Lower lobe of right lung (tissue), 2 donors: ENCODE results near the gene NTSR1. TPM values are rescaled to one million over a fixed set of nuclear protein-coding genes. Genes with fewer than 3 reads are reported as not detected.

ENCODE experiments used
- ATAC-seq, 2 donors: fragments of 200-7000 bp; cut with Tn5 transposase; one replicate each; pipeline ENCODE4 v1.9.1; 2020 to 2022; ENCODE audit warnings: mild to moderate bottlenecking in 2 of 2, moderate library complexity in 2 of 2
- DNase-seq: peaks from one replicate; pipeline ENCODE4 v3.0.0-alpha.2; 2020
- H3K27ac ChIP-seq: fragments of 200-600 bp; one replicate; pipeline ENCODE4 v1.8.0; 2022
- H3K27me3 ChIP-seq: fragments of 200-600 bp; one replicate; pipeline ENCODE4 v1.8.0; 2022; ENCODE audit warnings: low read depth
- H3K36me3 ChIP-seq: fragments of 200-600 bp; one replicate; pipeline ENCODE4 v1.8.0; 2022; ENCODE audit warnings: mild to moderate bottlenecking
- H3K4me1 ChIP-seq: fragments of 200-600 bp; one replicate; pipeline ENCODE4 v1.8.0; 2022
- H3K4me3 ChIP-seq: fragments of 200-600 bp; one replicate; pipeline ENCODE4 v1.8.0; 2022; ENCODE audit warnings: mild to moderate bottlenecking
- H3K9me3 ChIP-seq: fragments of 200-600 bp; one replicate; pipeline ENCODE4 v1.8.0; 2022
- intact Hi-C: fragments of 100-400 bp; cut with DNase I; formaldehyde crosslinking; loops from one replicate; pipeline ENCODE4 v1.11.0; 2022
- total RNA-seq: library from RNA; stranded (reverse); fragmentation: NEBNext Ultra II Directional; extraction: Animal tissue kit (Norgen Biotek cat#: 25700); gene quantifications from one replicate; pipeline ENCODE4 v1.2.1, GENCODE V29; 2021
- TF ChIP-seq, protein P1 (sequence below): fragments of 200-600 bp; IDR thresholded peaks from one replicate; pipeline ENCODE4 v1.8.0; 2022; ENCODE audit warnings: antibody characterized with exemption, mild to moderate bottlenecking
- donor health status: DM: no; HTN: yes; CAD: no; lungs with severe emphysema.

The NTSR1 gene
- total RNA-seq, 1 donor from 2014 or later = not detected

- Histone ChIP-seq H3K4me3 (peak overlapping the region; percentile 55), H3K9me3 (no peaks in the 10 kb centered on the region), H3K27ac (peak overlapping the region; percentile 93), H3K27me3 (no peaks in the 10 kb centered on the region), H3K4me1 (peaks cover 39% of the 10 kb centered on the region), H3K36me3 (peaks cover 9% of the 10 kb centered on the region)
- intact Hi-C loops = no loop called here
- DNase-seq = no peak
- TF ChIP-seq, protein P1, sequence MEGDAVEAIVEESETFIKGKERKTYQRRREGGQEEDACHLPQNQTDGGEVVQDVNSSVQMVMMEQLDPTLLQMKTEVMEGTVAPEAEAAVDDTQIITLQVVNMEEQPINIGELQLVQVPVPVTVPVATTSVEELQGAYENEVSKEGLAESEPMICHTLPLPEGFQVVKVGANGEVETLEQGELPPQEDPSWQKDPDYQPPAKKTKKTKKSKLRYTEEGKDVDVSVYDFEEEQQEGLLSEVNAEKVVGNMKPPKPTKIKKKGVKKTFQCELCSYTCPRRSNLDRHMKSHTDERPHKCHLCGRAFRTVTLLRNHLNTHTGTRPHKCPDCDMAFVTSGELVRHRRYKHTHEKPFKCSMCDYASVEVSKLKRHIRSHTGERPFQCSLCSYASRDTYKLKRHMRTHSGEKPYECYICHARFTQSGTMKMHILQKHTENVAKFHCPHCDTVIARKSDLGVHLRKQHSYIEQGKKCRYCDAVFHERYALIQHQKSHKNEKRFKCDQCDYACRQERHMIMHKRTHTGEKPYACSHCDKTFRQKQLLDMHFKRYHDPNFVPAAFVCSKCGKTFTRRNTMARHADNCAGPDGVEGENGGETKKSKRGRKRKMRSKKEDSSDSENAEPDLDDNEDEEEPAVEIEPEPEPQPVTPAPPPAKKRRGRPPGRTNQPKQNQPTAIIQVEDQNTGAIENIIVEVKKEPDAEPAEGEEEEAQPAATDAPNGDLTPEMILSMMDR = no peak
- ATAC-seq = no peak
Measured at GRCh38 chr20:62793757-62794006, 85.0 kb downstream of the NTSR1 start.

GRCh38 chr20:62794007-62794724, 85.5 kb downstream of the NTSR1 start:
- no peaks in the 10 kb centered on the region for H3K9me3 ChIP-seq
- peak overlapping the region; percentile 70 for H3K4me3 ChIP-seq
- intact Hi-C loops = no loop called here
- peaks cover 14% of the 10 kb centered on the region for H3K36me3 ChIP-seq
- DNase-seq (peak; percentile 97), ATAC-seq (peak; percentile 93 to 96)
- peak overlapping the region; percentile 93 for H3K27ac ChIP-seq
- no peaks in the 10 kb centered on the region for H3K27me3 ChIP-seq
- peaks cover 39% of the 10 kb centered on the region for H3K4me1 ChIP-seq
- TF ChIP-seq, protein P1 = no peak

GRCh38 chr20:62795023-62795761, 86.6 kb downstream of the NTSR1 start:
- no peaks in the 10 kb centered on the region for H3K9me3 ChIP-seq
- peaks cover 39% of the 10 kb centered on the region for H3K4me1 ChIP-seq
- TF ChIP-seq, protein P1 = no peak
- no peaks in the 10 kb centered on the region for H3K27me3 ChIP-seq
- intact Hi-C loops = no loop called here
- peak overlapping the region; percentile 93 for H3K27ac ChIP-seq
- H3K4me3 ChIP-seq = peak overlapping the region; percentile 70
- ATAC-seq (peak in 1 of 2 donors; percentile 11), DNase-seq (peak; percentile 67)
- peaks cover 24% of the 10 kb centered on the region for H3K36me3 ChIP-seq

DNA sequence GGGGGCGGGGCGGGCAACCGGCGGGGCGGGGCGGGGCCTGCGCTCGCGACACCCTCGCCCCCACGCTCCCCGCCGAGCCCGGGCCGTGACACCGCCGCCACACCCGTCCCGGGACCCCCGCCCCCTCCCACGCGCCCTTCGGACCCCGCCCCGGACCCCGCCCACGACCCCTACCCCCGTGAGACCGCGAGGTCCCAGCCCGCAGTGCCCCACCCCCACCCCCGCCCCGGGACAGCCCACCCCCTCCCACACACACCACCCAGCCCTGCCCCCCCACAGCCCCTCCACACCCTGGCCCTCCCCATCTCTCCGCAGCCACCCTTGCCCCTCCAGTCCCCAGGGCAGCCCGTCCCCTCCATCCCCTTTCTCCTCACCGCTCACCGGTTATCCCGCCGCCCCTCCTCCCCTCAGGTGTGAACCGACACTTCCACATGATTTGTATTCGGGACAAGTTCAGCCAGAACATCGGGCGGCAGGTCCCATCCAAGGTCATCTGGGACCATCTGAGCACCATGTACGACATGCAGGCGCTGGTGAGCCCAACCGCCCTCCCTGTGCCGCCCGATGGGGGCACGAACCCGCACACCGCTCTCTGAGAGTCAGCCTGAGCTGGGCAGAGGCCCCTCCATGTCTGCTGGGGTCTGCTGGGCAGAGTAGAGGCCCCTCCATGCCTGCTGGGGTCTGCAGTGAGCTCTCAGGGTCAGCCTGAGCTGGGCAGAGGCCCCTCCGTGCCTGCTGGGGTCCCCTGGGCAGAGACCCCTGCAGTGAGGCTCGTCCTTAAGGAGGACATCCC, 88.3 kb downstream of the NTSR1 start:
- DNase-seq = no peak
- H3K4me1 ChIP-seq = peaks cover 30% of the 10 kb centered on the region
- no peaks in the 10 kb centered on the region for H3K9me3 ChIP-seq
- H3K36me3 ChIP-seq = peaks cover 36% of the 10 kb centered on the region
- H3K4me3 ChIP-seq = peak overlapping the region; percentile 70
- peak in 1 of 2 donors; percentile 12 for ATAC-seq
- TF ChIP-seq, protein P1 = no peak
- intact Hi-C loops = no loop called here
- no peaks in the 10 kb centered on the region for H3K27me3 ChIP-seq
- H3K27ac ChIP-seq = peak overlapping the region; percentile 82

- H3K9me3 ChIP-seq = no peaks in the 10 kb centered on the region
- intact Hi-C loops = no loop called here
- H3K4me3 ChIP-seq = no peak overlapping the region
- H3K36me3 ChIP-seq = peaks cover 36% of the 10 kb centered on the region
- TF ChIP-seq, protein P1 = no peak
- DNase-seq (no peak), ATAC-seq (no peak)
- H3K4me1 ChIP-seq = peaks cover 29% of the 10 kb centered on the region
- H3K27me3 ChIP-seq = no peaks in the 10 kb centered on the region
- no peak overlapping the region for H3K27ac ChIP-seq
Measured at GRCh38 chr20:62797671-62798532, 89.3 kb downstream of the NTSR1 start.
